Breast epithelium (tissue), 4 donors: ENCODE results near the gene PDPK1. TPM values are rescaled to one million over a fixed set of nuclear protein-coding genes. Genes with fewer than 3 reads are reported as not detected.

ENCODE experiments used
- DNase-seq, 2 donors: peaks; one replicate each; pipeline ENCODE4 v3.0.0-alpha.2; 2019; ENCODE audit warnings: low spot score in 2 of 2
- H3K27ac ChIP-seq, 2 donors: fragments of 200-600 bp; sonication (generic) in 1 of 2; one replicate each; pipeline ENCODE4 v1.5.1; 2016 to 2019; ENCODE audit warnings: mild to moderate bottlenecking in 1 of 2
- H3K27me3 ChIP-seq, 2 donors: fragments of 200-600 bp; sonication (generic) in 1 of 2; one replicate each; pipeline versions ENCODE4 v1.5.1 to v1.6.0; 2017 to 2019; ENCODE audit warnings: control low read depth in 1 of 2, mild to moderate bottlenecking in 1 of 2
- H3K36me3 ChIP-seq: fragments of 200-600 bp; one replicate; pipeline ENCODE4 v1.5.1; 2019
- H3K4me1 ChIP-seq, 2 donors: fragments of 200-600 bp; sonication (generic); one replicate each; pipeline ENCODE4 v1.5.1; 2016 to 2019; ENCODE audit warnings: control low read depth in 1 of 2
- H3K4me3 ChIP-seq, 3 donors: fragments of 200-600 bp; sonication (generic); 1 replicate in 2 of 3; 2 replicates in 1 of 3; pipeline ENCODE4 v1.5.1; 2016 to 2019; ENCODE audit warnings: mild to moderate bottlenecking in 3 of 3, moderate library complexity in 2 of 3
- H3K9me3 ChIP-seq, 2 donors: fragments of 200-600 bp; sonication (generic) in 1 of 2; one replicate each; pipeline ENCODE4 v1.5.1; 2016 to 2019; ENCODE audit warnings: control low read depth in 1 of 2
- CTCF ChIP-seq, 3 donors: fragments of 450-650 bp; IDR thresholded peaks; one replicate each; pipeline ENCODE4 v1.5.1; 2016 to 2017; ENCODE audit warnings: antibody characterized with exemption in 3 of 3, mild to moderate bottlenecking in 3 of 3, moderate library complexity in 3 of 3
- POLR2A ChIP-seq: fragments of 450-650 bp; IDR thresholded peaks from one replicate; pipeline ENCODE4 v1.6.1; 2016; ENCODE audit warnings: antibody characterized with exemption, mild to moderate bottlenecking, moderate library complexity
- POLR2AphosphoS5 ChIP-seq, 3 donors: sonication (generic); formaldehyde crosslinking; IDR thresholded peaks; one replicate each; pipeline ENCODE4 v1.6.1; 2017; ENCODE audit warnings: antibody characterized with exemption in 3 of 3
- intact Hi-C: fragments of 100-400 bp; cut with DNase I; formaldehyde crosslinking; loops from one replicate; pipeline ENCODE4 v1.15.1; 2023; ENCODE audit warnings: low total_unique reads
- total RNA-seq, 3 donors: library from RNA; depleted of rRNA; stranded (reverse); fragments of >200 nt; gene quantifications; one replicate each; pipeline ENCODE4 v1.1.0, GENCODE V29; 2016

PDPK1 gene
- total RNA-seq = 10 to 100 TPM; 28.8 to 32.8 (median 29.4) TPM

- intact Hi-C loops = no loop called here
Measured at GRCh38 chr16:2537451-2538379, at the start of gene PDPK1. TSS of gene PDPK1 (plus strand) at chr16:2538021. CDS start at chr16:2538113, 92 bp downstream.

GRCh38 chr16:2489581-2489980 is 48.2 kb upstream of the PDPK1 start:
- H3K27ac ChIP-seq = no peak overlapping the region
- H3K9me3 ChIP-seq = no peaks in the 10 kb centered on the region
- TF ChIP-seq POLR2AphosphoS5 (IDR thresholded peaks at IDR 0.05) (no peak), POLR2A (no peak), CTCF (IDR thresholded peaks at IDR 0.05) (no peak)
- H3K4me1 ChIP-seq = peaks cover 2 to 6% of the 10 kb centered on the region in 2 donors
- H3K27me3 ChIP-seq = no peaks in the 10 kb centered on the region
- no peak overlapping the region for H3K4me3 ChIP-seq
- intact Hi-C loops = no loop called here
- H3K36me3 ChIP-seq = no peaks in the 10 kb centered on the region
- no peak for DNase-seq

More at GRCh38 chr16:2537451-2538379, at the start of gene PDPK1:
- TF ChIP-seq CTCF (IDR thresholded peaks at IDR 0.05) (peak in 1 of 3 donors; percentile 16), POLR2A (no peak), POLR2AphosphoS5 (IDR thresholded peaks at IDR 0.05) (peak in 2 of 3 donors; percentile 29 to 47)
- H3K9me3 ChIP-seq = no peaks in the 10 kb centered on the region
- DNase-seq = peak; percentile 90 to 95
- H3K36me3 ChIP-seq = no peaks in the 10 kb centered on the region
- no peaks in the 10 kb centered on the region for H3K27me3 ChIP-seq
- peak within 1 kb of the TSS; percentile 84 to 95 for H3K27ac ChIP-seq
- H3K4me1 ChIP-seq = no peaks in the 10 kb centered on the region
- peak within 1 kb of the TSS; percentile 55 to 95 (median 65) for H3K4me3 ChIP-seq

GRCh38 chr16:2490190-2491105 is 47.4 kb upstream of the PDPK1 start:
- Histone ChIP-seq H3K4me1 (peaks cover 0 to 3% of the 10 kb centered on the region in 2 donors), H3K27ac (no peak overlapping the region)
- intact Hi-C loops = no loop called here

GRCh38 chr16:2492292-2492691 is 45.5 kb upstream of the PDPK1 start:
- Histone ChIP-seq H3K4me1 (peaks cover 2 to 7% of the 10 kb centered on the region in 2 donors), H3K36me3 (no peaks in the 10 kb centered on the region), H3K9me3 (no peaks in the 10 kb centered on the region), H3K4me3 (no peak overlapping the region), H3K27ac (no peak overlapping the region), H3K27me3 (no peaks in the 10 kb centered on the region)
- DNase-seq = no peak
- TF ChIP-seq POLR2A = no peak
- TF ChIP-seq CTCF (IDR thresholded peaks at IDR 0.05) = no peak
- TF ChIP-seq POLR2AphosphoS5 (IDR thresholded peaks at IDR 0.05) = no peak
- intact Hi-C loops = loop anchor here (1.0 kb wide), 1 partner anchor 26 kb away; no protein-coding TSS in a partner anchor

More at GRCh38 chr16:2490190-2491105, 47.4 kb upstream of the PDPK1 start:
- Histone ChIP-seq H3K27me3 (no peaks in the 10 kb centered on the region), H3K36me3 (no peaks in the 10 kb centered on the region), H3K4me3 (no peak overlapping the region), H3K9me3 (no peaks in the 10 kb centered on the region)
- DNase-seq = no peak
- TF ChIP-seq POLR2AphosphoS5 (IDR thresholded peaks at IDR 0.05) (no peak), CTCF (IDR thresholded peaks at IDR 0.05) (no peak), POLR2A (no peak)
